ENCODE measurements around the gene SSTR1. TPM values are rescaled to one million over a fixed set of nuclear protein-coding genes. Genes with fewer than 3 reads are reported as not detected.

Gene SSTR1
- total and polyA plus RNA-seq, 2 experiments from 2014 or later = 18.4 to 26.7 TPM

DNA sequence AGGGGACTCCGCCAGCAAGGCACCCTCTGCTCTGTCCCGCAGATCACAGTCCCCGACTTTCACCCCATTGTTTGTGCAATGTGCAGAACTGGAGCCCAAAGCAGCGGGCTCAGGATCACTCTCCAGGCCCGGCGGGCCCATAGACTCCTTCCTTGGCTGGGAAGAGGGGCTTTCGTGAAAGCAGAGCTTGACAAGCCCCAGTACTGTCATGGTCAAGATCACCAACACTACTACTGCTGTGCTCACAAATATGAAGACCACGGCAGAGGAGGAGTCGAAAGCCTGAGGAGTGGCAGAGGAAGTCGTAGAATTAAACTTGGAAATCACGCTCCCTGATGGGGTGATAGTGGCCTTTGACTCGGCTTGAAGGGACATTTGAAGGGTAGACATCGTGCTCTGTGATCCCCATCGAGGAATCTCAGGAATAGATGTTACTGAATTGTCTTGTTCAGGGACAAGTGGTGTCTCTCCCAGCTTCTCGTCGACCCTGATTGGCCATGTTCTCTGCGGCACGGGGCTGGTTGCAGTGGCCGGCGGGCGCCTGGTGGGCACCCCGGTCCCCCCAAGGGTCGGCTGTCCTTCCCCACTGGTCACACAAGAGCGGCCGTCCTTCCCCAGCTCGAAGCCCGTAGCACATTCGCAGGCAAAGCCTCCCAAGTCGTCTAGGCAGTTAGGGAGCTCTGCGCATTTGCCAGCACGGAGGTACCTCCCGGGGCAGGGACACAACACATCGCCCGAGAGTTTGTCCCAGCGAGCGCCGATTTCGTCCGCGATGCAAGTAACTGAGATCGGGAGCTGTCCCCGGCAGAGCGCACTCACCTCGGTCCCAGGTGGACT is 47.1 kb downstream of the SSTR1 start:
- Histone ChIP-seq H2AFZ (peak overlapping the region; percentile 72), H3K79me2 (ENCODE audit: insufficient read depth) (no peaks in the 10 kb centered on the region), H3F3A (ENCODE audit: insufficient read depth) (0 out of 2 replicates have a peak, but pooled peaks cover 8% of the 10 kb centered on the region), H3K4me3 (peak overlapping the region; percentile 63), H3K9me2 (ENCODE audit: insufficient read depth) (no peaks in the 10 kb centered on the region), H3K9me3 (ENCODE audit: low read depth) (no peaks in the 10 kb centered on the region), H3K9ac (no peak overlapping the region), H3K27ac (no peak overlapping the region), H3K4me1 (ENCODE audit: insufficient read depth) (peaks cover 7% of the 10 kb centered on the region; the same call in 1 of the 2 replicates), H3K36me3 (ENCODE audit: low read depth) (no peaks in the 10 kb centered on the region), H3K27me3 (replicated peaks; ENCODE audit: insufficient read depth) (0 out of 2 replicates have a peak, but pooled peaks cover 4% of the 10 kb centered on the region), H4K20me1 (ENCODE audit: insufficient read depth) (no peaks in the 10 kb centered on the region), H3K4me2 (ENCODE audit: unreplicated experiment) (peak overlapping the region; percentile 56)
- in situ Hi-C loops (cut with MboI) = no loop called here
- 39 to 42% methylated on average over 41 to 43 of the region's 44 CpGs for WGBS, 2 experiments (ENCODE audit: low coverage in 1 of 2, low lambda C conversion rate in 2 of 2, missing lambda C conversion rate in 2 of 2)
- no peak for TF ChIP-seq EZH2 (IDR thresholded peaks at IDR 0.05; ENCODE audit: insufficient read depth, poor library complexity, severe bottlenecking)
- no peak for TF ChIP-seq EZH2phosphoT487 (IDR thresholded peaks at IDR 0.05; ENCODE audit: insufficient read depth, low read depth)
- peak; percentile 38 for DNase-seq

GRCh38 chr14:38255408-38255672 is 47.6 kb downstream of the SSTR1 start:
- no peaks in the 10 kb centered on the region for H3K9me2 ChIP-seq (ENCODE audit: insufficient read depth)
- no peaks in the 10 kb centered on the region for H3K9me3 ChIP-seq (ENCODE audit: low read depth)
- in situ Hi-C loops (cut with MboI) = no loop called here
- H3K36me3 ChIP-seq (ENCODE audit: low read depth) = no peaks in the 10 kb centered on the region
- 10 to 15% methylated on average over 23 to 28 of the region's 29 CpGs for WGBS, 2 experiments (ENCODE audit: low coverage in 1 of 2, low lambda C conversion rate in 2 of 2, missing lambda C conversion rate in 2 of 2)
- H3K4me1 ChIP-seq (ENCODE audit: insufficient read depth) = peaks cover 7% of the 10 kb centered on the region; the same call in 1 of the 2 replicates
- H3K79me2 ChIP-seq (ENCODE audit: insufficient read depth) = no peaks in the 10 kb centered on the region
- peak overlapping the region; percentile 56 for H3K4me2 ChIP-seq (ENCODE audit: unreplicated experiment)
- H3K27ac ChIP-seq = no peak overlapping the region
- H3F3A ChIP-seq (ENCODE audit: insufficient read depth) = 0 out of 2 replicates have a peak, but pooled peaks cover 8% of the 10 kb centered on the region
- no peak for DNase-seq
- peak overlapping the region; percentile 72 for H2AFZ ChIP-seq
- H3K27me3 ChIP-seq (replicated peaks; ENCODE audit: insufficient read depth) = 0 out of 2 replicates have a peak, but pooled peaks cover 4% of the 10 kb centered on the region
- H3K9ac ChIP-seq = no peak overlapping the region
- no peak for TF ChIP-seq EZH2phosphoT487 (IDR thresholded peaks at IDR 0.05; ENCODE audit: insufficient read depth, low read depth)
- TF ChIP-seq EZH2 (IDR thresholded peaks at IDR 0.05; ENCODE audit: insufficient read depth, poor library complexity, severe bottlenecking) = no peak
- H3K4me3 ChIP-seq = peak overlapping the region; percentile 63
- H4K20me1 ChIP-seq (ENCODE audit: insufficient read depth) = no peaks in the 10 kb centered on the region

DNA sequence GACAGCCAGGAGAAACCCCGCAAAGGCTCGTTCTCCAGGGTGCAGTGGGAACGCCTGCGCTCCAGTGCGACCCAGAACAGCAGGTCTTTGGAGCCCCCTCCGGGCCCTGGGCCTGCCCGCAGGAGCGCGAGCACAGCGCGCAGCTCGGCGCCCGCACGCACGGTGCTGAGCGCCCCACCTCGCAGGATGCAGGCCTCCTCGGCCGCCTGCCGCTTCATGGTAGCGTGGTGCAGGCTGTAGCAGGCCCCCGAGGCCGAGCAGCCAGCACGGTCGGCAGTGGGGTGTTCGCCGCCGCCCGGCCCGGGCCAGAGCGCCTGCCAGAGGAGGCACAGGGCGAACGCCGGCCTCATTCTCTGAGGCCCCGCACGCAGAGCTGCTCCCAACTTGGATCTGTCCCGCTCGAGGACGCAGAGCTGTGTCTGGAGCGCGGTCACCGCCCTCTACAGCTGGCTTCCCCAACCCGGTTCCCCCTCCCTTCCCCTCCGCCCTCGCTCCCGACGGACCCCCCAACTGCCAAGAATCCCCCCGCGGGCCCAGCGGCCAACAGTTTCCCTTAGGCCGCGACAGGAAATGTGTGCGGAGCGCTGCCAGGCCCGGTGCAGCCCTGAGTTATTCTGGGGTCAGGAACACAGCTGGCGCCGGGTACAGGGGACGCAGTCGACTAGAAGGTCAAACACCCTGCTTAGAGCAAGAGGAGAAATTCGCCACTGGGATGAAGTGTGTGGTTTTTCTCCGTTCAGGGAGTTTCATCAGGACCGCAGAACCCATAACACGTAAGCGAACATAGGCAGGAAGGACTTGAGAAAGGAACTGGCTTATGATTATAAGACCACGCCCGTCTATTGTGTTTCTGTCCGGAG is 48.2 kb downstream of the SSTR1 start, which contains the start of gene CLEC14A:
Gene CLEC14A (minus strand): TSS at position 421 of the 860 bp plus-strand sequence. CDS start 71 bp downstream, at position 350.
- DNase-seq = peak; percentile 23
- Histone ChIP-seq H3K9ac (no peak within 1 kb of the TSS), H3K36me3 (ENCODE audit: low read depth) (no peaks in the 10 kb centered on the region), H3K4me3 (peak within 1 kb of the TSS; percentile 63), H3K27ac (no peak within 1 kb of the TSS), H3F3A (ENCODE audit: insufficient read depth) (0 out of 2 replicates have a peak, but pooled peaks cover 8% of the 10 kb centered on the region), H4K20me1 (ENCODE audit: insufficient read depth) (no peaks in the 10 kb centered on the region), H3K27me3 (replicated peaks; ENCODE audit: insufficient read depth) (0 out of 2 replicates have a peak, but pooled peaks cover 4% of the 10 kb centered on the region), H3K79me2 (ENCODE audit: insufficient read depth) (no peaks in the 10 kb centered on the region), H3K9me2 (ENCODE audit: insufficient read depth) (no peaks in the 10 kb centered on the region), H2AFZ (peak within 1 kb of the TSS; percentile 72), H3K9me3 (ENCODE audit: low read depth) (no peaks in the 10 kb centered on the region), H3K4me2 (ENCODE audit: unreplicated experiment) (peak within 1 kb of the TSS; percentile 56), H3K4me1 (ENCODE audit: insufficient read depth) (peaks cover 7% of the 10 kb centered on the region; the same call in 1 of the 2 replicates)
- in situ Hi-C loops (cut with MboI) = no loop called here
- TF ChIP-seq EZH2 (IDR thresholded peaks at IDR 0.05; ENCODE audit: insufficient read depth, poor library complexity, severe bottlenecking) = no peak
- TF ChIP-seq EZH2phosphoT487 (IDR thresholded peaks at IDR 0.05; ENCODE audit: insufficient read depth, low read depth) = no peak
- WGBS, 2 experiments (ENCODE audit: low coverage in 1 of 2, low lambda C conversion rate in 2 of 2, missing lambda C conversion rate in 2 of 2) = 37 to 45% methylated on average over 54 to 62 of the region's 68 CpGs

DNA sequence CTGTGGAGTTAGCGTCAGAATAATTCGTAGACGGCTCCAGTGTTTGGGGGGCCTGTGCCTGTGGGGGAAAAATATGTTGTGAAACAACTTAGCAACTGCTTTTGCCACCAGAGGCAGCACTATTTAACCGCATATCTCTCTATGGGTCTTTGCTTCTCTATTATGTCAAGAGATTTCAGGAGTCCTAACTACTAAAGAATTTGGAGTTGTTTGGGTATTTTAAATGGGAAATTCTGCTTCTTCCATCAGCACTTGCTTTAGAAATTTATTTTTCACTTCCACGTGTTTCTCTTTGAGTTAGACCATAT is 48.8 kb downstream of the SSTR1 start:
- Histone ChIP-seq H3K36me3 (ENCODE audit: low read depth) (no peaks in the 10 kb centered on the region), H3K27ac (no peak overlapping the region), H2AFZ (no peak overlapping the region), H3K4me3 (no peak overlapping the region), H3F3A (ENCODE audit: insufficient read depth) (0 out of 2 replicates have a peak, but pooled peaks cover 8% of the 10 kb centered on the region), H3K9me3 (ENCODE audit: low read depth) (no peaks in the 10 kb centered on the region), H3K79me2 (ENCODE audit: insufficient read depth) (no peaks in the 10 kb centered on the region), H3K4me2 (ENCODE audit: unreplicated experiment) (no peak overlapping the region), H3K27me3 (replicated peaks; ENCODE audit: insufficient read depth) (0 out of 2 replicates have a peak, but pooled peaks cover 4% of the 10 kb centered on the region), H3K9ac (no peak overlapping the region), H4K20me1 (ENCODE audit: insufficient read depth) (no peaks in the 10 kb centered on the region), H3K9me2 (ENCODE audit: insufficient read depth) (no peaks in the 10 kb centered on the region), H3K4me1 (ENCODE audit: insufficient read depth) (peaks cover 7% of the 10 kb centered on the region; the same call in 1 of the 2 replicates)
- no peak for TF ChIP-seq EZH2phosphoT487 (IDR thresholded peaks at IDR 0.05; ENCODE audit: insufficient read depth, low read depth)
- TF ChIP-seq EZH2 (IDR thresholded peaks at IDR 0.05; ENCODE audit: insufficient read depth, poor library complexity, severe bottlenecking) = no peak
- in situ Hi-C loops (cut with MboI) = no loop called here
- DNase-seq = no peak
- WGBS, 2 experiments (ENCODE audit: low coverage in 1 of 2, low lambda C conversion rate in 2 of 2, missing lambda C conversion rate in 2 of 2) = 92 to 93% methylated on average over 5 of the region's 5 CpGs
